IPS DF 19.7 (cell line): ENCODE measurements around the gene UBASH3A.

ENCODE experiments used
- DNase-seq: peaks from one replicate; pipeline ENCODE4 v3.0.0-alpha.2; 2013; ENCODE audit warnings: low read depth, low spot score

Gene UBASH3A

DNA sequence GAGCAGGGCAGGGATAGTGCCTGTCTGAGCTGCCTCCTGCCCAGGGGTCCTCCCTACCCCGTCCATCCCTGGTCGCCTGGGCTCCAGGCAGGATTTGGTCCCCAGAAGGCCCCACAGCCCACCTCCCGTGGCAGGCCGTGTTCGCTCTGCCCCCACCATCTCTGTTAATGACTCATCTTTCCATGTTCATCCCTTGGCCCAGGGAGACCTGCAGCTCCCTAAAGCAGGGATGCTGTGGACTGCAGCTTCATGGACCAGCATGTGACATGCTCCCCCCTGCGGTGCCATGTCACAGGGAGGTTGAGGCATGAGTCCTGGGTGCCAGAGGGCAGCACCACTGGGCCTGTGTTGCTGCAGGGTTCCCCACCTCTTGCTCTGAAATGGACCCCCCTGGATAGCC, 26.8 kb downstream of the UBASH3A start:
- DNase-seq: no peak

DNA sequence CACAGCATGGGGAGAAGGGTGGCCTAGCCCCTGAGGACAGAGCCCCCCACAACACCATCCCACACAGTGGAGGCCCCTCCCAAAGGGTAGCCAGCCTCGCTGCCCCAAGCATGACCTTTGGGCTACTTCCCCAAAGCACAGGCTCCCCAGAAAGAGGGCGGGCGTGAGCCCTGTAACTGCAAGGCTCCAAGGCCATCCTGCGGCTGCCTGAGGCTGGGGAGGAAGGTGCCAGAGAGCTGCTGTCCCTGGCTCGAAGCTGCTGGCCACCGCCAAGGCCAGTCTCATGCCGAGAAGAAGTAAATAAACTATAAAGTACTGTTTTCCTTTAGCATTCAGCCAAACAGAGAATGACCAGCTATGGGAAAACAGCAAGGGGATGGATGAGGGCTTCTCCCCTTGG, 27.5 kb downstream of the UBASH3A start:
- DNase-seq: no peak

DNA sequence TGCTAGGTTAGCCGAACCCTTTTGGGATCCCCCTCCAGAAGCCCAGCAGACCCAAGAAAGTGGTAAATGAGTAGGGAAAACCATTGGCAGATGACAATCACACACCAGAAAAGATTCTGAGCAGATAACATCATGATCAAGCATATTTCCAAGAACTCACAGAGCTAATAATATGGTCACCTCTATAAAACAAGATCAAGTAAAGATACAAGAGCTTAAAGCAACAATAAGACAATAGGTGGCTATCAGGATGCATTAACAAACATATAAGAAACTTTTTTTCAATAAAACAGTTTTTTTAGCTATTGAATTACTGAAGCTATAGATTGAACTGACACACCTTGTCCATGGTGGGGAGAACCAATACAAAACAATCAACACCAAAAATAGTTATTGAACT, 29.0 kb downstream of the UBASH3A start:
- no peak for DNase-seq

DNA sequence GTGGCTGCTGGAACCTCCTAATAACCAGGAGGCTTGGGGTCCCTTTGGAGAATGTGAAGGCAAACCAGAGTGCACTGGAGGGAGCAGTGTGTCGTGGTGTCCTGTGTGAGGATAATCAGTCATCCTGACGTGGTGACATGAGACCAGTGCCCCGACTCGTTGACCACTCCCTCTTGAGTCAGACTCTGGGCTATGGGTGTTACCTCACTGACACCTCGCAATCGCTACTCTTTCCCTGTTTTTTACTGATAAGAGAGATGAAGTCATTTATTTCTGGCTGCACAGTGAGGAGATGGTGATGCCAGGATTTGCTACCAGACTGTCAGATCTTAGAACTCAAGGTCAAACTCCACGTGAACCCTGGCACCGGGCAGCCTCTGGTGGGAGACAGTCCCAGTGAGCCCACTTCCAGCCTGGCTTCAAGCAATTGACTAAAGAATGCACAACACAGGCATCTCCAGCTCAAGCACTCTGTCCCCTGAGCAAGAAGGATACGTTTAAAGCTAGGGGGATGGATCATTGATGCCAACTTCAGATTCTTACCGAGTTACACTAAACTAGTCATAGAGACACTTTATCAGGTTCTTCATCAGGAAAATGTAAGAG, 30.3 kb downstream of the UBASH3A start:
- DNase-seq: no peak

DNA sequence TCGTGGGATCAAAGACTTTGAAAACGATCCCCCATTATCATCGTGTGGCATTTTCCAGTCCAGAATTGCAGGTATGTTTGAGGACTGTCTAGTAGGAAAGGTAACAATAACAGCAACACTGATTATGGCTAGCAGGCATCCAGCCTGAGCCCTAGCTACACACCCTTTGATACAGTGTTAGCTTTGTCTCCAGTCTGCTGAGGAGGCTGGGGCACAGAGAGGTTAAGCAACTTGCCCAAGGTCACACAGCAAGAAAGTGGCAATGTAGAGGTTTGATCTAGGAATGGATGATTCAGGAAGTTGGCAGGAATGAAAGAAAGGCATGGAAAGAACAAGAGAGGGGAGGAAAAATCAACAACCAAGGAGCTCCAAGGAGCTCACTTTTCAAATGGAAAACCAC, 31.2 kb downstream of the UBASH3A start:
- DNase-seq: no peak

DNA sequence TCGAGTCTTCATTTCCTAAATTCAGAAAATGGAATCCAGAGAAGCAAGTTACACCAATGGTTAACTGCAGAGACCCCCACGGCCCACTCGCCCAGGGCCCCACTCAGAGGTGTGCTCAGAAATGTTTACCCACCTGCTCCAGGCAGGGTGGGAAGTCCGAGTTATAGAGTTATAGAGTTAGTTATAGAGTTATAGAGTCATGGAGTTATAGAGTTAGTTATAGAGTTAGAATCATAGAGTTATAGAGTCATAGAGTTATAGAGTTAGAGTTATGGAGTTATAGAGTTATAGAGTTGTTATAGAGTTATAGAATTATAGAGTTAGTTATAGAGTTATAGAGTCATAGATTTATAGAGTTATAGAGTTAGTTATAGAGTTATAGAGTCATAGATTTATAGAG, 31.7 kb downstream of the UBASH3A start:
- DNase-seq: no peak

DNA sequence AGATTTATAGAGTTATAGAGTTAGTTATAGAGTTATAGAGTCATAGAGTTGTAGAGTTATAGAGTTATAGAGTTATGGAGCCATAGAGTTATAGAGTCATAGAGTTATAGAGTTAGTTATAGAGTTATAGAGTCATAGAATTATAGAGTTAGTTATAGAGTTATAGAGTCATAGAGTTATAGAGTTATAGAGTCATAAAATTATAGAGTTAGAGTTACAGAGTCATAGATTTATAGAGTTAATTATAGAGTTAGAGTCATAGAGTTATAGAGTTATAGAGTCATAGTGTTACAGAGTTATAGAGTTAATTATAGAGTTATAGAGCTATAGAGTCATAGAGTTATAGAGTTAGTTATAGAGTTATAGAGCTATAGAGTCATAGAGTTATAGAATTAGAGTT, 32.1 kb downstream of the UBASH3A start:
- no peak for DNase-seq

DNA sequence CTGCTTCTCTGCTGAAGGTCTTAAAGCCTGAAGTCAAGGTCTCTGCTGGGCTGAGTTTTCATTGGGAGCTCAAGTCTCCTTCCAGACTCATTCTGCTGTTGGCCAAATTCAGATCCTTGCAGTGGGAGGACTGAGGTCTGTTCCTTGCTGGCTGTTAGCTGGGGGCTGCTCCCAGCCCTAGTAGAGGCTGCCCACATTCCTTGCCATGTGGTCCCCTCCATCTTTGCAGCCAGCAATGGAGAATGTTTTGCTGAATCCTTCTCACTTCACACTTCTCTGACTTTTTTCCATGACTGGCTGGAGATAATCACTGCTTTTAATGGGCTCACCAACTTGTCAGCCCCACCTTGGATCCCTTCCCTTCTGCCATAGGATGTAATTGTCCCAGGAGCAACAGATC, 33.2 kb downstream of the UBASH3A start:
- DNase-seq: no peak

DNA sequence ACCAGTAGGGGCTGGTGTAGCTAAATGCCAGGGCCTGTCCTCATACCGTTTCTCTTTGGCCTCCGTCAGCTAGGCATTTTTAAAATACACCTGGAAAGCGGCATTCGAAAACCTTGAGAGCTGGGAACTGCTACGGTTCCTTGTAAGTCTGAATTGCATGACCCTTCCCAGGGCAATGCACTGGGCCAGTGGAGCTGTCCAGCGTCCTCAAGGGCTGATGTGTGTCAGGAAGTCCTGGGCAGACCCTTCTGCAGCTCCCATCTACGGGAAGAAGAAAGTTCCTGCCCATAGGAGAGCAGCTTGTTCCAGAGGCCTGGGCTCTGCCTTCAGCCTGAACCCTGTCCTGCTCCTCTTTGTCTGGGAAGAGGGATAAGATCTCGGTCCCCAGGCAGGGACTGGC, 34.1 kb downstream of the UBASH3A start:
- no peak for DNase-seq

DNA sequence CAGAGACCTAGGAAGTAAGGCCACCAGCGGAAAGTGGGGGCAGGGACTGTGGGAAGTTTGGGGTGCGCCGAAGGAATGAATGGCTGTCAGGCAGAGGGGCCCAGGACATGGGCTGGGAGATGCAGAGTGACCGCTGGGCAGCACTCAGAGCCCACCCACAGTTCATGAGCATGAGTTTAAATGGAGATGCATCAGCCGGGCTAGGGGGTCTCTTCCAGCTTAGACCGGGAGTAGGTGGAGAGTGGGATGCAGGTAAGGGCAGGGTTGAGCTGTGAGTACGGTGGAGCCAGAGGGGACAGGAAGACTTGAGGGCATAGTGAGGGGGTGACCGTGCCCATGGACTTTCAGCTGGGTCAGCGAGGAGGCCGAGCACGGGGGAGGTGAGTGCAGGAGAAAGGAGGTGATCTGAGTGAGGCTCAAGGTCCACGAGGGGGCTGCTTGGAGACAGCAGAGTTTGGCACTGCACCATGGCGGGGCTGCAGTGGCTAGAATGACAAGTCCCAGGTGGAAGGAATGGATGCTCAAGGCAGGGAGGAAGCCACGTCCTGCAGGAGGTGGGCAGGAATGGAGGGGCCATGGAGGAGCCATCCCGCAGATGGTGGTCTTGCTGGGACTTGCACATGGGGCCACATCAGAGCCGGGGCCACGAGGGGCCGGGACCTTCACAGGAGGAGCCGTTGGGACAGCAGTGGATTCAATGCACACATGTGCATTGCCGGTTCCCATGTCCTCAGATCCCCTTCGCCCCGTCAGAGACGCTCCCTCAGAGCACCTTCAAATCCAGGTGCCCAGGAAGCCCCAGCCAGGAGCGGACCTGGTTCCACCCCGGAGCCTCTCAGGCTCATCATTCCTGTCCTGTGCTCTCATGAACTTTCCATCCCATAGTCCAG, 34.9 kb downstream of the UBASH3A start:
- no peak for DNase-seq

DNA sequence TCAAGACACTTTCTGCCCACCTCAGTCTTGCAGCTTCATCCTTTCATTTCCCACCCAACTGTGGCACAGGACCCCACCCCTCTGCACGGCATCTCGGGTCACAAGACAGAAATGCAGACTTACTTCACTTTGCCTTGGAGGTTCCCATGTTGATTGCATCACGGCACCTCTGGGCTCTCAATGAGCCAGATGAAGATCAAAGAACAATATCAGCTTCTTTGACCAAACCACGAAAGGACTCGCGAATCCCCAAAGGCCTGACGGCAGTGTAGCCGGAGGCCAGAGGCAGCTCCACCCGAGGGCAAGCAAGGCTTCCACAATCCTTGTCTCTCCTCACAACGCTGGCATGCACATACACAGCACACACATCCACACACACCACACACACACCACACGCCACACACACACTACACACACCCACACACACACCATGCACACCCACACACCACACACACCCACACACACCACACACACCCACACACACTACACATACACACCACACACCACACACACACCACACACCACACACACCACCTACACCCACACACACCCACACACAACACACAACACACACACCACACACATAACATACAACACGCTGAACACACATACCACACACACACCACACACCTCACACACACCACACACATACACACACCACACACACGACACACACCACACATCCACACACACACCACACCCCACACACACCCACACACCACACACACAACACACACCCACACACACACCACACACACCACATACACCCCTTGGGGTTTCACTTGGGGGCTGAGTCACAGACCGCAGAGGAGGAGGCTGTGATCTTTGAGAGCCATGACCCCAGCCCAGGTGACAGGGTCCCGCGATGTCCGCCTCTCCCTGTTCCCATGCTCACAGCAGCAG, 35.8 kb downstream of the UBASH3A start:
- no peak for DNase-seq

DNA sequence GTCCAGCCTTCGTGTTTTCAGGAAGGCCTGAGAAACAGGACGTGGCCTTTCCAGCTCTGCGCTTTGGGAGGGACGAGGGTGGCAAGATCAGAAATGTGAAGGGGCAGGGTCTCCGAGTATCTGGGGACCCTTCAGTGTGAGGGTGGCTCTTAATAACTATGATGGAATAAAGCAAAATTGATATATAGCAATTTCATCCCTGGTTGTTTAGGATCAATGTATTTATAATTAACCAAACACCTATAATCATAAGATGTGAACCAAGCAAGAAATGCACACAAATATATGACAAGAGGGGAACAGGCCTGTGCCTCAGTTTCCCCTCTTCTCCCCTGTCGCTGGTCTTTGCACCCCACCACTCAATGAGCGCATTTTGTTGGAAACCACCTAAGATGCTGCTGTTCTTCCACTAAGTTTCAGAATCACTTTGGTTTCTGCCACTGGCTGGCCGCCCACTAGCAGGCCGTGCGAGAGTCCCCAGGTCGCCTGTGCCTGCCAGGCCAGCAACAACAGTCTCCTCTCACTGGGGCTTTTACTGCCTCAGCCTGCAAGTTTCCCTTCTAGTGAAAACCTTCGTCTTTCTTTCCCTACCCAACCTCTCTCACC, 36.6 kb downstream of the UBASH3A start:
- no peak for DNase-seq

DNA sequence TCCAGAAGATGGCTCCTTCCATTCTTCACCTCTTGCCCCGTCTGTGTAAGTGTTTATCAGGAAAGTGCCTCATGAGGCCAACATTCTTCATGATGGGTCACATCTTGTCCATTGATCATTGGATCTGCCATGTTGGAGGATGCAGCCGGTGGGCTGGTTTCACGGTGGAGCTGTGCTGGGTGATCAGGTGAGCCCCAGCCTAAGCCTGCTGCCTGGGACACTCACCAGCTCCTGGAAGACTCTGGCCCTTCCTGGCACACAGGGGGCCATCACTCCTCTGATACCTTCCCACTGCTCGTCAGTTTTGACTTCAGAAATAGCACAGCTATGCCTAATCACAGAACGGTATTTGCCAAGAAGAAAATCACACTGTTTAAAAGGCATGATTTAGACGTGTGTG, 38.3 kb downstream of the UBASH3A start:
- DNase-seq: no peak

DNA sequence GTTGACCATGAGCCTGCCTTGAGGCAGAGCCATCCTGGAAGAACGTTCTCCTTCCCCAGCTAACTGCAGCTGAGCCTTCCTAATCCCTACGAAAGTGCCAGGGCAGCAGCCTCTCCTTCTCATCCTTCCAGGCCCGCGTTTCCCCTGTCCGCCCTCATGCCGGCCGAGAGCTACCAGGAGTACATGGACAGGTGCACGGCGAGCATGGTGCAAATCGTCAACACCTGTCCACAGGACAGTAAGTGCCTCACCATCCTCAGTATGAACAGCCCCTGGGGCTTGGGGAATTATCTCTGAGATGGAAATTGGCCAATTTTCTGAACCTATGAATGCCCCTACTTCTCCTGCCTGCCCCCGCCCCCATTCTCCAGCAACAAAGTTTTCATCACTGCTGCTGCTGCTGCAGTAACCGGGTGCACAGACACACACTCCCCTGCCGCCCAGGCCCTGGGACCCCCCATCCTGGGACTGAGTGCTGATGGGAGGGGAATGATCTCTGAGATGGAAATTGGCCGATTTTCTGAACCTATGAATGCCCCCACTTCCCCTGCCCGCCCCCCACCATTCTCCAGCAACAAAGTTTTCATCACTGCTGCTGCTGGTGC, 39.6 kb downstream of the UBASH3A start:
- DNase-seq: no peak

DNA sequence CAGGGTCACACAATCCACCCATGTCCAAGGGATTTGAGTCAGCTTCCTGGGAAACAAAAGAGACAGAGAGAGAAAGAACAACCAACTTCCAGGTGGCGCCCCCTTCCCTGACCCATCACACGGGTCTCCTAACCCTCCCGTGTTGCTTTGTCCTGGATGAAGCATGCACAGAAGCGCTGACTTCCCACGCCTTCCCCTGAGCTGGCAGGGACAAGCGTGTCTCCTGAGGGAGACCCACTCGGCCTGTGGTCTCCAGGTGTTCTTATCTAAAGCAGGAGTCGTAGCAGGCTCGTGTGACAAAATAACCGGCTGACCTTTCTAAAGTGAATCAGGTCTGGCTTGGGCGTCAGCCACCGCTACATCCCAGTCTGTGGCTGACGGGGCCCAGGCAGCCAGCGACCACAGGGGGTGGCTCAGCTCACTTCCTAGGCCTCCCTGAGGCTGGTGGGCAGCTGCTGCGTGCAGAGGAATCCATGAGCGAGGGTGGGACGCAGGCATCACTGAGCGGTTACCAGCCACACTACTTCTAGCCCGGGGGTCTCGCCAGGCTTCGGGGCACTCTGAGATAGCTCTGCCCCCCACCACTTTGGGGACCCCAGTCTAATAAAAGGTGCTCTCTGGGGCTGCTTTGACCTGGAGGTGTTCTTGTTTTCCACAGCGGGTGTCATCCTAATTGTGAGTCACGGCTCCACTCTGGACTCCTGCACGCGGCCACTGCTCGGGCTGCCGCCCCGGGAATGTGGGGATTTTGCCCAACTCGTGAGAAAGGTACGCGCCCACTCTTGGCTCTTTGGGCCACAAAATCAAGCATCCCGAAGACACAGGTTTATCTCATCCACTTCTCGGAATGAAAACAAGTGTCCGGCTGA, 40.4 kb downstream of the UBASH3A start:
- DNase-seq: no peak

DNA sequence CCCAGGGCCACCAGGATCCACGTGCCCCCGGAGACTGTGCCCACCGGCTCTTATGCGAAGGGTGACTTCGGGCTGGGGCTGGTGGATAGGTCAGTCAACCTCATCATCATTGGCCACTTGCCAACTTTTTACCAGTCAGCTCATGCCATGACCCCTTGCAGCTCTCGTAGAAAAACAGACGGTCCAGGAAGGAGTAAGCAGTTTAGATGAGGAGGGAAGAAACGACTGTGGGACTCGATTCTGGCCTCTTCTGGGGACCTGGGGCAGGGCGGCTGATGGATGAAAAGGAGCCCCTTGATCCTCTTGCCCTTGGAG, 41.0 kb downstream of the UBASH3A start:
- DNase-seq: no peak

DNA sequence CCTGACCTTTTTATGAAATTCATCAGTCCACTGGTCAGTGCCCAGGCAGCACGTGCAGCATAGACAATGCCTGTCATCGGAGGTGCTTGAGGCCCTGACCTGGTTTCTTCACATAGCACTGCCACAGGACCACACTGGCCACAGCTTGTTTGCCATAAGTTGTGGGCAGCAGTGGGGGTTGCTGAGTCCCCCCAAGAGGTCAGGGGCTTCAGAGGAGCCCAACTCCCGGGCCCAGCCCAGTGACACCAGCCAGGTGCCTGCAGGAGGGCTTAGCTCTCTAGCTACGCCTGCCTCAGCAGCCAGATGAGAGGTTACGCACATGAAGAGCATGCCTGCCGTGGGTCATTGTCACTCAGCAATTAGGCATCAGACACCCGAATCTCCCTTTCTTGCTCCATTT, 41.6 kb downstream of the UBASH3A start:
- DNase-seq: no peak

DNA sequence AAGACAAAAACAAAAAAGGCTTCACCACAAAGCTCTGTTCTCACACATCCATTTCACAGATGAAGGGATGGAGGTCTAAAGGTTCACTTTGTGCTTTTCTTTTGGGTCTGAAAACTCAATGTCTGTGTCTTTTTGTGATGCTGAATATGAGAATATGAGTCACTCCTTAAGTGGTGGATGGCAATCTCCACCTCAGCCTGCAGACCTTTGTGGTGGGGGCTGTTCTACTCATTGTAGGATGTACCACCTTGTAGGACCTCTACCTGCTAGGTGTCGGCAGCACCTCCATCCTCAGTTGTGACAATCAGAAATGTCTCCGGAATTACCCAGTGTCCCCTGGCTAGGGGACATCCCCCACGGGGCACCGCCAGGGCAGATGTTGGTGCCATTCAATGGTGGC, 42.8 kb downstream of the UBASH3A start:
- no peak for DNase-seq

DNA sequence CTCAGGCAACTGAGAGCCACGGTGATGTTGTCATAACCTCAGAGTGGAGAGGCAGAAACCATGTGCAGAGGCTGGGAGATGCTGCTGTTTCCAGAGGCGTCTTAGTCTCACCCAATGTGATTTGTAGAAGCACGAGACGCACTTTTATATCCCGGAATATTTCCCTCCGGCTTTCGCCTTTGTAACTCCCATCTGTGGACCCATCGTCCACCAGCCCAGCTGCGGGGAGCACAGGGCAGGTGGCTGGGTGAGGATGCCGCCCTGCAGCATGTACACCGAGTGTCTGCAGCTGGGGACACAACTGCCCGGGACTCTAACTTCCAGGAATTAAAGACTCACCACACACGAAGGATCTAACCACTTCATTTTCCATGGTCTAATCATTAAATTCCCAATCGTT, 43.5 kb downstream of the UBASH3A start:
- no peak for DNase-seq

DNA sequence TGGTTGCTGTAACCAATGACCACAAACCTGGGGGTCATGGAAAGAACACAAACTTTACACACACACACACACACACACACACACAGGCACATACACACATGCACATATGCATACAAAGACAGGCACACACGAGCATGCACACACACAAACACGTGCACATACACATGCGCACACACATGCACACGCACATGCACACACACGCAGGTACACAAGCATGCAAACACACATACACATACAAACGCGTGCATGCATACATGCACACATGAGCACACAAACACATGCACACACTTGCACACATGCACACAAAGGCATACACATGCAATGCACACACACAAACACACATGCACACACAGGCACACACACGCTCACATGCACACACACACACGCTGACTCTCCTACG, 44.0 kb downstream of the UBASH3A start:
- no peak for DNase-seq

DNA sequence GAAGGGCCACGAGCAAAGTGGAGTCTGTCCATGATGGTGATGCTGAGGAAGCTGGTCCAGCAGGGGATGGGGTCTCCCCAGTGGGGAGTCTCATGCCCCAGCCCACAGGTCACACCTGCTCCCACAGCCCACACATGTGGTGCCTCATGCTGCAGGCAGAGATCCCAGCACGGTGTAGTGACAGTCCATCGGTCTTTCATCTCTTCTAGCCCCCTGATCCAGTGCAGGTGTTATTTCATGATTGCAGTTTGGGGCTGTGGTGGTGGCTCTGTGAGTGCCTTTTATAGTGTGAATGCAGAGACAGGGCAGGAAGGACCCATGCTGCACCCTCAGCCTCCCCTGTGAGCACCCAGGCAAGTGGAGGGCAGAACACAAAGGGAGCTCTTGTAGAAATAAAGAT, 45.0 kb downstream of the UBASH3A start:
- no peak for DNase-seq
